ENCODE measurements around the gene SMYD3. TPM values are rescaled to one million over a fixed set of nuclear protein-coding genes. Genes with fewer than 3 reads are reported as not detected.

Gene SMYD3
- total RNA-seq, 1 donor from 2014 or later = 29.2 TPM

GRCh38 chr1:246377625-246378153 is 129.4 kb downstream of the SMYD3 start:
- DNase-seq (ENCODE audit: low read depth) = no peak
- Histone ChIP-seq H3K4me3 (ENCODE audit: low read depth, low read length) (no peak overlapping the region), H3K27me3 (ENCODE audit: control insufficient read depth, insufficient read depth, low read length) (no peaks in the 10 kb centered on the region), H3K36me3 (ENCODE audit: control insufficient read depth, insufficient read depth, low read length) (no peaks in the 10 kb centered on the region)
- TF ChIP-seq, protein P1, sequence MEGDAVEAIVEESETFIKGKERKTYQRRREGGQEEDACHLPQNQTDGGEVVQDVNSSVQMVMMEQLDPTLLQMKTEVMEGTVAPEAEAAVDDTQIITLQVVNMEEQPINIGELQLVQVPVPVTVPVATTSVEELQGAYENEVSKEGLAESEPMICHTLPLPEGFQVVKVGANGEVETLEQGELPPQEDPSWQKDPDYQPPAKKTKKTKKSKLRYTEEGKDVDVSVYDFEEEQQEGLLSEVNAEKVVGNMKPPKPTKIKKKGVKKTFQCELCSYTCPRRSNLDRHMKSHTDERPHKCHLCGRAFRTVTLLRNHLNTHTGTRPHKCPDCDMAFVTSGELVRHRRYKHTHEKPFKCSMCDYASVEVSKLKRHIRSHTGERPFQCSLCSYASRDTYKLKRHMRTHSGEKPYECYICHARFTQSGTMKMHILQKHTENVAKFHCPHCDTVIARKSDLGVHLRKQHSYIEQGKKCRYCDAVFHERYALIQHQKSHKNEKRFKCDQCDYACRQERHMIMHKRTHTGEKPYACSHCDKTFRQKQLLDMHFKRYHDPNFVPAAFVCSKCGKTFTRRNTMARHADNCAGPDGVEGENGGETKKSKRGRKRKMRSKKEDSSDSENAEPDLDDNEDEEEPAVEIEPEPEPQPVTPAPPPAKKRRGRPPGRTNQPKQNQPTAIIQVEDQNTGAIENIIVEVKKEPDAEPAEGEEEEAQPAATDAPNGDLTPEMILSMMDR (IDR thresholded peaks at IDR 0.05; ENCODE audit: insufficient read depth, low read length, poor library complexity, severe bottlenecking) = no peak

DNA sequence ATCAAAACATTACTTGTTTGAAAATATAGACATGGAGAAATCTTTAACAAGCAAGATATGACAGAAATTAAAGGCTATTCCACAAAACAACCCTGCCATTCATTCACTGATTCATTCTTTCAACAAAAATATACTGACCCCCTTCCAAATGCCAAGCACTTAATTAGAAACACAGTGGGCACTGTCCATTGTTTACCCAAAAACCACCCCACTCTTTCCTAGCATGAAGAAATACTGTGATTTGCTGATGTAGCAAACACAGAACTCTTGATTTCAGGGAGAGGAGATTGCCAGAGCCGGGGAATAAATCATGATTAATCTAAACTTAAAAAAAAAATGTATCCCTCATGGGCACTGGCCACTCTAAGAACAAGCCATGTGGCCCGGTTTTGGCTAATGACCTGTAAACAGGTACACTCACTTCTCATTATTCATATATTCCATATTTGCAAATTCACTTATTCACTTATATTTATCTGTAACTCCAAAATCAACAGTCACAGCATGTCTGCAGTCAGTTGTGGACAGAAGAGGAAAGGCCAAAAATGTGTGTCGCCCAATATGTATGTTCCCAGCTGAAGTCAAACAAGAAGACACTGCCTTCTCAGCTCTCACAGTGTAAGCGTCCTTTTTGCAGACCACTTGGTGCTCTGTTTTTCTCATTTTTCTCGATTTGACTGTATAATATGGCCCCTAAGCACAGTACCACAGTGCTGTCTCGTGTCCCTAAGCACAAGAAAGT is 133.1 kb downstream of the SMYD3 start:
- TF ChIP-seq, protein P1 (IDR thresholded peaks at IDR 0.05; ENCODE audit: insufficient read depth, low read length, poor library complexity, severe bottlenecking) = no peak
- no peaks in the 10 kb centered on the region for H3K36me3 ChIP-seq (ENCODE audit: control insufficient read depth, insufficient read depth, low read length)
- no peaks in the 10 kb centered on the region for H3K27me3 ChIP-seq (ENCODE audit: control insufficient read depth, insufficient read depth, low read length)
- no peak for DNase-seq (ENCODE audit: low read depth)
- H3K4me3 ChIP-seq (ENCODE audit: low read depth, low read length) = no peak overlapping the region

DNA sequence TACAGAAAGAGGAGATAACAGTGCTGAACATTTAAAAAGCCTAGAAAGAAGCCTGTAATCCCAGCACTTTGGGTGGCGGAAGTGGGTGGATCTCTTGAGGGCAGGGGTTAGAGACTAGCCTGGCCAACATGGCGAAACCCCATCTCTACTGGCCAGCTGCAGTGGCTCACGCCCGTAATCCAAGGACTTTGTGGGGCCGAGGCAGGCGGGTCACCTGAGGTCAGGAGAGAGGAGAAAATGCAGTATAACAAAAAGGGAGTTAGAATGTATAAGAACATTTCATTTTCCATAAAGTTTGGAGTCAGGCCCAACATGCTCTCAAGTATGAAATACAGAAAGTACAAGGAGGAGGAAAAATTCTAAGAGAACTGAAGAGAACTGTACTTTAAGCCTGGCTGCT is 134.5 kb downstream of the SMYD3 start:
- Histone ChIP-seq H3K27me3 (ENCODE audit: control insufficient read depth, insufficient read depth, low read length) (no peaks in the 10 kb centered on the region), H3K4me3 (ENCODE audit: low read depth, low read length) (no peak overlapping the region), H3K36me3 (ENCODE audit: control insufficient read depth, insufficient read depth, low read length) (no peaks in the 10 kb centered on the region)
- TF ChIP-seq, protein P1 (IDR thresholded peaks at IDR 0.05; ENCODE audit: insufficient read depth, low read length, poor library complexity, severe bottlenecking) = no peak
- no peak for DNase-seq (ENCODE audit: low read depth)

- TF ChIP-seq, protein P1 (IDR thresholded peaks at IDR 0.05; ENCODE audit: insufficient read depth, low read length, poor library complexity, severe bottlenecking) = no peak
- Histone ChIP-seq H3K4me3 (ENCODE audit: low read depth, low read length) (no peak overlapping the region), H3K27me3 (ENCODE audit: control insufficient read depth, insufficient read depth, low read length) (no peaks in the 10 kb centered on the region), H3K36me3 (ENCODE audit: control insufficient read depth, insufficient read depth, low read length) (no peaks in the 10 kb centered on the region)
- DNase-seq (ENCODE audit: low read depth) = no peak
Observed at GRCh38 chr1:246367041-246367440, 140.0 kb downstream of the SMYD3 start.

- Histone ChIP-seq H3K4me3 (ENCODE audit: low read depth, low read length) (no peak overlapping the region), H3K36me3 (ENCODE audit: control insufficient read depth, insufficient read depth, low read length) (no peaks in the 10 kb centered on the region), H3K27me3 (ENCODE audit: control insufficient read depth, insufficient read depth, low read length) (no peaks in the 10 kb centered on the region)
- no peak for DNase-seq (ENCODE audit: low read depth)
- TF ChIP-seq, protein P1 (IDR thresholded peaks at IDR 0.05; ENCODE audit: insufficient read depth, low read length, poor library complexity, severe bottlenecking) = no peak
Observed at GRCh38 chr1:246365708-246366107, 141.4 kb downstream of the SMYD3 start.

All from kidney epithelial cell (primary cell).